NT2/D1 (cell line): ENCODE data around the gene CYP2W1.

Experiments
- SUZ12 ChIP-seq: IDR thresholded peaks from 2 replicates; pipeline ENCODE4 v1.6.1; 2011; ENCODE audit not compliant: insufficient read length, insufficient read depth; ENCODE audit errors: extremely low read depth
- YY1 ChIP-seq: IDR thresholded peaks from 2 replicates; pipeline ENCODE4 v1.6.1; 2011; ENCODE audit not compliant: insufficient read length, insufficient read depth
- ZNF274 ChIP-seq: IDR thresholded peaks from 2 replicates; pipeline ENCODE4 v1.6.1; 2011; ENCODE audit warnings: mild to moderate bottlenecking, low read depth, low read length

DNA sequence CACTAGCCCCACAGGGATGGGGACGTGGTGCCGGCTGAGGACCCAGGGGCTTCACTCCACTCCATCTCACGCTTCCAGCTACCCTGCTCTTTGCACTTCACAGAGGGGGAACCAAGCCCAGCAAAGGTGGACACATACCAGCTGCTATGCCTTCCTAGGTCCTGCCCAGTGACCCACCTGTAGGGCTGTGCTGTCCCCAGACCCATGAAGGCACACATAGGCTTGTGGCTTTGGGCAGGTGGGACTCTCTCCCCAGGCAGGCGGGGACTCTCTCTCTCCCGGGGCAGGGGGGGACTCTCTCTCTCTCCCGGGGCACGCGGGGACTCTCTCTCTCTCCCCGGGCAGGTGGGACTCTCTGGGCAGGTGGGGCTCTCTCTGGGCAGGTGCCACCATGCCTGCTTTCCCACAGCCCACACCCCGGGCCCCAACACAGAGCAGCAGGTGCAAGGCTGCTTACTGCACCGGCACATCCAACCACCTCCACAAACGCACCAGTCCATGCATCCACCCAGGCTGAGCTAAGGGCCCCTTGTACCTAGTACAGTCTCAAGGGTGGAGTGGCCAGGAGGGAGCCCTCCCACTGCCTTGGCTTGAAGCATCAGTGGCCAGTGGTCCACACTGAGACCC, 47.6 kb downstream of the CYP2W1 start:
- TF ChIP-seq ZNF274 (no peak), SUZ12 (no peak), YY1 (no peak)
